Cardiac muscle cell (in vitro differentiated cells and primary cell): Measurements from ENCODE around the gene NMT1. TPM values are rescaled to one million over a fixed set of nuclear protein-coding genes. Genes with fewer than 3 reads are reported as not detected.
A peak's percentile ranks its signal among the peaks of the same experiment; 100 is the strongest.

Source experiments
- DNase-seq, 2 donors: peaks; one replicate each; pipeline versions ENCODE4 v3.0.0 to v3.0.0-alpha.2; 2010 to 2017; ENCODE audit warnings: low read depth in 1 of 2, low spot score in 1 of 2
- H3K27ac ChIP-seq: fragments of 200-600 bp; sonication (generic); 2 replicates; pipeline ENCODE4 v1.5.1; 2016
- H3K27me3 ChIP-seq: fragments of 200-600 bp; sonication (generic); 2 replicates; pipeline ENCODE4 v1.6.0; 2016; ENCODE audit warnings: control low read depth
- H3K36me3 ChIP-seq: fragments of 200-600 bp; sonication (generic); 2 replicates; pipeline ENCODE4 v1.5.1; 2016; ENCODE audit warnings: control low read depth
- H3K4me1 ChIP-seq: fragments of 200-600 bp; sonication (generic); 2 replicates; pipeline ENCODE4 v1.8.1; 2017; ENCODE audit warnings: low read depth, mild to moderate bottlenecking, mixed run types
- H3K4me3 ChIP-seq: fragments of 200-600 bp; sonication (generic); 2 replicates; pipeline ENCODE4 v1.5.1; 2016; ENCODE audit warnings: mild to moderate bottlenecking
- H3K9me3 ChIP-seq: fragments of 200-600 bp; sonication (generic); 2 replicates; pipeline ENCODE4 v1.5.1; 2017; ENCODE audit warnings: low read depth, mild to moderate bottlenecking, control low read depth
- CTCF ChIP-seq: IDR thresholded peaks from 2 replicates; pipeline ENCODE4 v1.5.1; 2012; ENCODE audit warnings: low read depth, mild to moderate bottlenecking, low read length
- polyA plus RNA-seq: library from polyadenylated mRNA; unstranded; fragments of >200 nt; fragmentation: Nextera tagmentation; extraction: Ambion mirVana; gene quantifications from 2 replicates; pipeline ENCODE4 v1.2.1, GENCODE V29; 2016
- total RNA-seq: library from RNA; depleted of rRNA; stranded (reverse); fragments of >200 nt; gene quantifications from 2 replicates; pipeline ENCODE4 v1.2.3, GENCODE V29; 2016

Gene NMT1
- total and polyA plus RNA-seq, 2 experiments from 2014 or later = 85.2 to 113 TPM

- Histone ChIP-seq H3K27ac (no peak overlapping the region), H3K4me3 (no peak overlapping the region), H3K36me3 (peaks cover 63% of the 10 kb centered on the region), H3K9me3 (no peaks in the 10 kb centered on the region), H3K27me3 (no peaks in the 10 kb centered on the region), H3K4me1 (no peaks in the 10 kb centered on the region)
- DNase-seq = peak in 1 of 2 donors; percentile 98
- no peak for TF ChIP-seq CTCF
These were observed 31.9 kb downstream of the NMT1 start for GRCh38 chr17:45092911-45093430.

- no peaks in the 10 kb centered on the region for H3K27me3 ChIP-seq
- no peak for TF ChIP-seq CTCF
- H3K4me1 ChIP-seq = no peaks in the 10 kb centered on the region
- H3K36me3 ChIP-seq = peaks cover 69% of the 10 kb centered on the region
- H3K4me3 ChIP-seq = no peak overlapping the region
- peak in 1 of 2 donors; percentile 47 for DNase-seq
- no peaks in the 10 kb centered on the region for H3K9me3 ChIP-seq
- no peak overlapping the region for H3K27ac ChIP-seq
These were observed 32.5 kb downstream of the NMT1 start for GRCh38 chr17:45093444-45094110.

- peak in 1 of 2 donors; percentile 44 for DNase-seq
- no peaks in the 10 kb centered on the region for H3K27me3 ChIP-seq
- H3K36me3 ChIP-seq = peaks cover 66% of the 10 kb centered on the region
- no peaks in the 10 kb centered on the region for H3K4me1 ChIP-seq
- peak; percentile 59 for TF ChIP-seq CTCF
- H3K9me3 ChIP-seq = no peaks in the 10 kb centered on the region
- no peak overlapping the region for H3K27ac ChIP-seq
- H3K4me3 ChIP-seq = no peak overlapping the region
These were observed 35.0 kb downstream of the NMT1 start for GRCh38 chr17:45096141-45096540.

- DNase-seq = no peak
- TF ChIP-seq CTCF = no peak
- Histone ChIP-seq H3K36me3 (peaks cover 62% of the 10 kb centered on the region), H3K4me3 (no peak overlapping the region), H3K4me1 (no peaks in the 10 kb centered on the region), H3K27ac (no peak overlapping the region), H3K9me3 (no peaks in the 10 kb centered on the region), H3K27me3 (no peaks in the 10 kb centered on the region)
These were observed 35.8 kb downstream of the NMT1 start for GRCh38 chr17:45096926-45097325.

- Histone ChIP-seq H3K4me1 (no peaks in the 10 kb centered on the region), H3K36me3 (peaks cover 65% of the 10 kb centered on the region), H3K27ac (no peak overlapping the region), H3K9me3 (no peaks in the 10 kb centered on the region), H3K4me3 (no peak overlapping the region), H3K27me3 (no peaks in the 10 kb centered on the region)
- no peak for DNase-seq
- no peak for TF ChIP-seq CTCF
These were observed 37.2 kb downstream of the NMT1 start for GRCh38 chr17:45098081-45098868.
